ENCODE results near the gene GIMAP5. TPM values are rescaled to one million over a fixed set of nuclear protein-coding genes. Genes with fewer than 3 reads are reported as not detected.

GIMAP5 gene
- total and polyA plus RNA-seq, 4 donors, result 1.5 to 20.1 (median 5.8) TPM

DNA sequence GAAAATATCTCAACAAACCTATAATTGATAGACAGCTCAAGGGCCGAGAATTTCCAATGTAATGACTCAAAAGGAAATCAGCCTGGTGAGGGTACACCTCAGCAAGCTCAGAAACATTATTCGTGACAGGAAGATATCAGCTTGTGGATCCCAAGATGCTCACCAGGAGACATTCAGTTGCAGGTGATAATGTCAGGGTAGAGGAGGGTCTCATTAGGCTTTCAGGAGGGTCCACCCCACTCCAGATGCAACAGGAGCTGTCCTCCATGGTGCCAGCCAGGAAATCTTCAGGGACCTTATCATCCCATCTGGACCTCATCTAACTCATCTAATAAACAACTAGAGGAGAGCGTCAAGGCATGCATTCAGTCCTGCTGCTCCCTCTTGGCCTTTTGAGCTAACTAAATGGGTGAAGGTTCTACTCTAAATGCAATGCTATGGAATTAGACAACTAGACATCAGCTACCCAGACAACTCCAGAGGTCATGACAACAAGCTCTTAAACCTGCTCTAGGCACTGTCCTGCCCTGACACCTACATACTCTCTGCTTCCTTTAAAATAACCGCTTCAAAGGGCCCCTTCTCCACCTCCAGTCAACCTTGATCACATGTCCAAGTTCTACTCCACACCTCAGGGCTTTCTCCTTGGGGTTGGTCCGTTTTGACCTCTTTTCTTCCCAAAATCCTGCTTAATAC, 4.3 kb upstream of the GIMAP5 start:
- H3K4me3 ChIP-seq (ENCODE audit: low read depth, low read length), result no peak overlapping the region
- no peak for DNase-seq (ENCODE audit: low read depth in 4 of 6, low spot score in 6 of 6)
- H3K27ac ChIP-seq (ENCODE audit: low read depth, low read length), result no peak overlapping the region
- no peaks in the 10 kb centered on the region for H3K36me3 ChIP-seq (ENCODE audit: control insufficient read depth, insufficient read depth, low read length)
- no peaks in the 10 kb centered on the region for H3K4me1 ChIP-seq (ENCODE audit: control insufficient read depth, insufficient read depth, low read length)
- 77% methylated on average over 3 of the region's 5 CpGs for WGBS (ENCODE audit: insufficient coverage)
- peaks cover 2% of the 10 kb centered on the region for H3K9me3 ChIP-seq (ENCODE audit: control insufficient read depth, insufficient read depth, low read length)
- no peaks in the 10 kb centered on the region for H3K27me3 ChIP-seq (ENCODE audit: control insufficient read depth, insufficient read depth, low read length)

DNA sequence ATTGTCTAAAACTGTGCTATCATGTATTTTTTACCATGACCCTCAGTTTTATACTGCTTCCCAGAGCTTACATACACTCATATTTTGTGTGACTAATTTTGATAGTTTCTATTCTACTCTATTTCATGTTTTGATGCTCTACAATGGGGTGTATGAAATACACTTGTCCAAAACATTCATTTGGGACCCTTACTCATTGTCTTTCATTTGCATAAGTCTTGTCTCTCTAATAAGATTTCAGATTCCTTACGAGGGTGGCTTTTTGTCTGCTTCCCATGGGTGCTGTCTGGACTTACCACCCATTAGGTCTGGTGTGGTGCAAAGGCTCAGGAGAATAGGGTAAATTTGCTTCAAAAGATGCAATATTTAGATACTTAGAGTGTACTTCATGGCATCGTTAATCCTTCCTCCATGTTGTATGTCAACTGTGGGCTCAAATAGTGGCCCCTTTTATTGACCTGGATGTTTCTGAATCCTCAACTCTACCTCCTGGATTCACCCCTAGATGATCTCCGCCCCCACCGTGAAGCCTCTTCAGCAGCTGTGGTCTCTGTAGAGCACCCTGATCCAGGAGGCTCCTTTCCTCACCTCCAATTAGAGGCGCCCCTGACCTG, 3.6 kb upstream of the GIMAP5 start:
- Histone ChIP-seq H3K27ac (ENCODE audit: low read depth, low read length) (no peak overlapping the region), H3K4me1 (ENCODE audit: control insufficient read depth, insufficient read depth, low read length) (no peaks in the 10 kb centered on the region), H3K4me3 (ENCODE audit: low read depth, low read length) (no peak overlapping the region), H3K27me3 (ENCODE audit: control insufficient read depth, insufficient read depth, low read length) (no peaks in the 10 kb centered on the region), H3K9me3 (ENCODE audit: control insufficient read depth, insufficient read depth, low read length) (peaks cover 2% of the 10 kb centered on the region), H3K36me3 (ENCODE audit: control insufficient read depth, insufficient read depth, low read length) (no peaks in the 10 kb centered on the region)
- 94% methylated on average over 2 of the region's 5 CpGs for WGBS (ENCODE audit: insufficient coverage)
- no peak for DNase-seq (ENCODE audit: low read depth in 4 of 6, low spot score in 6 of 6)

DNA sequence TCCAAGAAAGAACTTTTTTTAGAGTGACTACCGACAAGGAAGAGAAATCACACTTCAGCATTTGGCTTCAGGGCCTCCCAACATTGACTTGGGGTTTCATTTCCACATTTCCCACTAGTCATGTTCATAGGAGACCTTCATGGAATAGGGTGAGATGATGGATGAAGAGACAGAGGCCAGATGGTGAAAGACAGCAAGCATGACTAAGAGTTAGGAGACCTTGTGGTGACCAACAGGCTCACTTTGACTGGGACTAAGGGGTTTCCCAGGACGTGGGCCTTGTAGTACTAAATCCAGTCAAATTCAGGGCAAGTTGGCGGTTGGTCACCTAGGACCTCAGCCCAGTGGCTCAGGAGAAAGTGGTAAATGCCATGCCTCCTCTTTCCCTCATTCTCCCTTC, 3.0 kb upstream of the GIMAP5 start:
- H3K4me3 ChIP-seq (ENCODE audit: low read depth, low read length), result no peak overlapping the region
- H3K36me3 ChIP-seq (ENCODE audit: control insufficient read depth, insufficient read depth, low read length), result no peaks in the 10 kb centered on the region
- WGBS (ENCODE audit: insufficient coverage), result 92% methylated on average over 3 of the region's 3 CpGs
- no peaks in the 10 kb centered on the region for H3K9me3 ChIP-seq (ENCODE audit: control insufficient read depth, insufficient read depth, low read length)
- H3K4me1 ChIP-seq (ENCODE audit: control insufficient read depth, insufficient read depth, low read length), result no peaks in the 10 kb centered on the region
- no peak for DNase-seq (ENCODE audit: low read depth in 4 of 6, low spot score in 6 of 6)
- H3K27me3 ChIP-seq (ENCODE audit: control insufficient read depth, insufficient read depth, low read length), result no peaks in the 10 kb centered on the region
- H3K27ac ChIP-seq (ENCODE audit: low read depth, low read length), result no peak overlapping the region

DNA sequence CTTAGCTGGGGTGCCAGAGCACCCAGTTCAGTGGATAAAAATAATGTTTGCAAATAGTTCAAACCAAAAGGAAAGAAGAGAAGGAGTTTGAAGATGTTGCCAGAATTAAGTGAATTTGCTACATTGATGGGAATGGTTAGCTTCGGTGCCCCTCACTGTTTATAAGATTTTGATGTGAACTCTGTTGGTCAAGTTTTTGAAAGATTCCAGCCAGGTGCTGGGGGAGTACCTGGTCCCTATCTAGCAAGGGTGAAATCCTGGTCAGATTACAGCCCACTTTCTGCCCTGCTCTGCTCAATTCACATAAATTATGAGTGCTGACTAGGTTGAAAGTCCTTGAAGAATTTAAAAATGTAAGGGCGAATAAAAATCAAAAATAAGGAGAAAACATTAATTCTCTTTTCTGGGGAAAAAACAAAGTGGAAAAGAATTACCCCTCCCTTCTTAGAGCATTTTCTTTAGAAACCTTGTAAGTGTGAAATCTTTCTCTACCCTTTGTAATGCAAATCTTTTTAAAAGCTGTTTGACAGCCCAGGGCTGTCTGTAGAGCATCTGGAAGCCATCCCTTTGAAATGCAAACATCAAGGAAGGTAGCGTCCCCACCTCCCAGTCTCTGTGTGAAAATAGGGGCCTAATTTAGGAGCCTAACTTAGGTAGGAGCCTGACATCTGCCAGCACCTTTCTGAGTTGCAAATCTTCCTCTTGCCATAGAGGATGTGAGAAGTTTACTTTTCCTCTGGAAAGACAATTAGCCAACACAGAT, 1.4 kb upstream of the GIMAP5 start:
- H3K36me3 ChIP-seq (ENCODE audit: control insufficient read depth, insufficient read depth, low read length), result no peaks in the 10 kb centered on the region

GRCh38 chr7:150736864-150737263, 354 bp upstream of the GIMAP5 start:
- no peaks in the 10 kb centered on the region for H3K27me3 ChIP-seq (ENCODE audit: control insufficient read depth, insufficient read depth, low read length)
- H3K36me3 ChIP-seq (ENCODE audit: control insufficient read depth, insufficient read depth, low read length), result no peaks in the 10 kb centered on the region
- 75% methylated on average over 3 of the region's 4 CpGs for WGBS (ENCODE audit: insufficient coverage)
- H3K4me1 ChIP-seq (ENCODE audit: control insufficient read depth, insufficient read depth, low read length), result no peaks in the 10 kb centered on the region
- no peak overlapping the region for H3K4me3 ChIP-seq (ENCODE audit: low read depth, low read length)
- no peaks in the 10 kb centered on the region for H3K9me3 ChIP-seq (ENCODE audit: control insufficient read depth, insufficient read depth, low read length)
- DNase-seq (ENCODE audit: low read depth in 4 of 6, low spot score in 6 of 6), result no peak
- H3K27ac ChIP-seq (ENCODE audit: low read depth, low read length), result peak overlapping the region; percentile 3

More for the DNA sequence above, 1.4 kb upstream of the GIMAP5 start:
- H3K27me3 ChIP-seq (ENCODE audit: control insufficient read depth, insufficient read depth, low read length), result no peaks in the 10 kb centered on the region
- WGBS (ENCODE audit: insufficient coverage), result 78% methylated on average over 1 of the region's 3 CpGs
- H3K27ac ChIP-seq (ENCODE audit: low read depth, low read length), result no peak overlapping the region
- H3K4me3 ChIP-seq (ENCODE audit: low read depth, low read length), result no peak overlapping the region
- no peaks in the 10 kb centered on the region for H3K4me1 ChIP-seq (ENCODE audit: control insufficient read depth, insufficient read depth, low read length)
- no peaks in the 10 kb centered on the region for H3K9me3 ChIP-seq (ENCODE audit: control insufficient read depth, insufficient read depth, low read length)
- no peak for DNase-seq (ENCODE audit: low read depth in 4 of 6, low spot score in 6 of 6)

GRCh38 chr7:150738092-150738491, 874 bp downstream of the GIMAP5 start:
- WGBS (ENCODE audit: insufficient coverage), result 100% methylated on average over 1 of the region's 5 CpGs
- no peak for DNase-seq (ENCODE audit: low read depth in 4 of 6, low spot score in 6 of 6)
- no peaks in the 10 kb centered on the region for H3K27me3 ChIP-seq (ENCODE audit: control insufficient read depth, insufficient read depth, low read length)
- peak overlapping the region; percentile 29 for H3K27ac ChIP-seq (ENCODE audit: low read depth, low read length)
- H3K4me3 ChIP-seq (ENCODE audit: low read depth, low read length), result peak overlapping the region; percentile 24
- H3K36me3 ChIP-seq (ENCODE audit: control insufficient read depth, insufficient read depth, low read length), result no peaks in the 10 kb centered on the region
- no peaks in the 10 kb centered on the region for H3K9me3 ChIP-seq (ENCODE audit: control insufficient read depth, insufficient read depth, low read length)
- H3K4me1 ChIP-seq (ENCODE audit: control insufficient read depth, insufficient read depth, low read length), result peaks cover under 1% of the 10 kb centered on the region

DNA sequence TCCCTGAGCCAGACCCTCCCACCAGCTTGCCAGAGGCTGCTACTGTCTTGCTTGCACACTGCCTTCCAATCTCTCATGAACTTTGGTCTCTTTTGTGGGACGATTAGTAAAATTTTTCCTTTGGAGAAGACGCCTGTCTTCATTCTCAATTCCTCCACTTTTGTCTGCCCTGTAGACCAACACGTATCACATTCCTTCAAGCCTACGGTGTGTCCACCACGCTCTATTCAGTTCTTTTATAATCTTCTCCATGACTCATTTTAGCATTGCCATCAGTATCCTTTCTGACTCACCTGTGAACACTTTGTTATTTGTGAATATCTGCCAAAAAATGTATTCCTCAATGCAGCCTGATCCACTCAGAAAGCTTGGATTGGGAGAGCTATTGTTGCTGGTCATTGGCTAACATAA, 1.4 kb downstream of the GIMAP5 start:
- no peak overlapping the region for H3K27ac ChIP-seq (ENCODE audit: low read depth, low read length)
- DNase-seq (ENCODE audit: low read depth in 4 of 6, low spot score in 6 of 6), result no peak
- H3K9me3 ChIP-seq (ENCODE audit: control insufficient read depth, insufficient read depth, low read length), result no peaks in the 10 kb centered on the region
- peaks cover 4% of the 10 kb centered on the region for H3K4me1 ChIP-seq (ENCODE audit: control insufficient read depth, insufficient read depth, low read length)
- H3K27me3 ChIP-seq (ENCODE audit: control insufficient read depth, insufficient read depth, low read length), result no peaks in the 10 kb centered on the region
- H3K4me3 ChIP-seq (ENCODE audit: low read depth, low read length), result no peak overlapping the region
- no peaks in the 10 kb centered on the region for H3K36me3 ChIP-seq (ENCODE audit: control insufficient read depth, insufficient read depth, low read length)
- 72% methylated on average over 4 of the region's 5 CpGs for WGBS (ENCODE audit: insufficient coverage)

DNA sequence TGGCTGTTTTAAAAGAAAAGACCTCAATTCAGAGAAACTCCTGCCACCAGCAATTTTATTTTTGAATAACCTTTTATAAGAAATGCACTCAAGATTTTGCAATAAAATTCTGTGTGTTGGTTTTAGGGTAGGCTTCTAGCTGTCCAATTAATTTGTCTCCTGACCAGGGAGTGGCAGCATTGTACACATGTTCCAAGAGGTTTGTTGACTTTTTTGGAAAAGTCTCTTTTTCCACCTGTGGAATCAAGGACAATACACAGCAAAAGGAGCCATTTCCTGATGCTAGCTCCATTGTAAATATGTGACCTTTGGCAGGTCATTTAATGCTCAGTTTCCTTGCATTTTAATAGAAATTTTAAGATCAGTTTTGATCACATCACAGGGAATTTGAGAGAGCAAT, 1.8 kb downstream of the GIMAP5 start:
- H3K4me3 ChIP-seq (ENCODE audit: low read depth, low read length), result no peak overlapping the region
- H3K36me3 ChIP-seq (ENCODE audit: control insufficient read depth, insufficient read depth, low read length), result no peaks in the 10 kb centered on the region
- no peaks in the 10 kb centered on the region for H3K27me3 ChIP-seq (ENCODE audit: control insufficient read depth, insufficient read depth, low read length)
- no peak overlapping the region for H3K27ac ChIP-seq (ENCODE audit: low read depth, low read length)
- DNase-seq (ENCODE audit: low read depth in 4 of 6, low spot score in 6 of 6), result no peak
- H3K4me1 ChIP-seq (ENCODE audit: control insufficient read depth, insufficient read depth, low read length), result peaks cover 4% of the 10 kb centered on the region
- H3K9me3 ChIP-seq (ENCODE audit: control insufficient read depth, insufficient read depth, low read length), result no peaks in the 10 kb centered on the region

DNA sequence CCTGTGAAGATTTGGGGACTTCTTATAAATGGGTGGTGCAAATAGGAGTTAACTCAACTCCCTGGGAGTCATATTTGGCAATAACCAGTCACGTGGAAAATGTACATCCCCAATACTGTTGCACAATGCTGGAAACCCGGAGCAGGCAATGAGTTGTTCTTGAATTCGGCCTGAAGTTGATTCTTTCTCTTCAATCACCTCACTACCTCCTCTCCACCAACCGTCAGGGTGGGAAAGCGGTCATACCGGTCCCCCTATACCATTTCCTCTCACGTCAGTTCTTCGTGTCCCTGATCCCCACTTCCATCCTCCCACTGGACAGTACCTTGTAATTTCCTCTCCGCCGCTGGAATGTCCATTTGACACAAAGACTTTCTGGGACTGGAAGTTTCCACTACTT, 2.8 kb downstream of the GIMAP5 start:
- Histone ChIP-seq H3K4me1 (ENCODE audit: control insufficient read depth, insufficient read depth, low read length) (peaks cover 4% of the 10 kb centered on the region), H3K9me3 (ENCODE audit: control insufficient read depth, insufficient read depth, low read length) (no peaks in the 10 kb centered on the region), H3K36me3 (ENCODE audit: control insufficient read depth, insufficient read depth, low read length) (no peaks in the 10 kb centered on the region), H3K4me3 (ENCODE audit: low read depth, low read length) (no peak overlapping the region), H3K27ac (ENCODE audit: low read depth, low read length) (no peak overlapping the region), H3K27me3 (ENCODE audit: control insufficient read depth, insufficient read depth, low read length) (no peaks in the 10 kb centered on the region)
- no peak for DNase-seq (ENCODE audit: low read depth in 4 of 6, low spot score in 6 of 6)
- WGBS (ENCODE audit: insufficient coverage), result 91% methylated on average over 8 of the region's 10 CpGs
